Muscle layer of colon (tissue), 2 donors: Measurements from ENCODE around the gene NUP88.

ENCODE experiments used
- H3K27ac ChIP-seq: one replicate; pipeline ENCODE4 v1.7.0; 2013; ENCODE audit warnings: low read depth, mild to moderate bottlenecking, low read length, moderate library complexity
- H3K27me3 ChIP-seq, 2 donors: one replicate each; pipeline ENCODE4 v1.7.0; 2013; ENCODE audit warnings: low read length in 2 of 2, mild to moderate bottlenecking in 2 of 2; ENCODE audit not compliant: insufficient read depth in 2 of 2, control insufficient read depth in 1 of 2
- H3K36me3 ChIP-seq: one replicate; pipeline ENCODE4 v1.7.0; 2013; ENCODE audit warnings: mild to moderate bottlenecking, low read length; ENCODE audit not compliant: insufficient read depth
- H3K4me1 ChIP-seq: one replicate; pipeline ENCODE4 v1.7.0; 2013; ENCODE audit warnings: mild to moderate bottlenecking, low read length; ENCODE audit not compliant: insufficient read depth
- H3K4me3 ChIP-seq, 2 donors: one replicate each; pipeline ENCODE4 v1.7.0; 2013; ENCODE audit warnings: low read length in 2 of 2, low read depth in 1 of 2, mild to moderate bottlenecking in 1 of 2, moderate library complexity in 1 of 2
- H3K9ac ChIP-seq: one replicate; pipeline ENCODE4 v1.7.0; 2013; ENCODE audit warnings: low read length
- H3K9me3 ChIP-seq: one replicate; pipeline ENCODE4 v1.7.0; 2013; ENCODE audit warnings: mild to moderate bottlenecking, low read length
- donor health status: abdominal sarcoma.
- donor health status: Adenocarcinoma of cecum.

The NUP88 gene

DNA sequence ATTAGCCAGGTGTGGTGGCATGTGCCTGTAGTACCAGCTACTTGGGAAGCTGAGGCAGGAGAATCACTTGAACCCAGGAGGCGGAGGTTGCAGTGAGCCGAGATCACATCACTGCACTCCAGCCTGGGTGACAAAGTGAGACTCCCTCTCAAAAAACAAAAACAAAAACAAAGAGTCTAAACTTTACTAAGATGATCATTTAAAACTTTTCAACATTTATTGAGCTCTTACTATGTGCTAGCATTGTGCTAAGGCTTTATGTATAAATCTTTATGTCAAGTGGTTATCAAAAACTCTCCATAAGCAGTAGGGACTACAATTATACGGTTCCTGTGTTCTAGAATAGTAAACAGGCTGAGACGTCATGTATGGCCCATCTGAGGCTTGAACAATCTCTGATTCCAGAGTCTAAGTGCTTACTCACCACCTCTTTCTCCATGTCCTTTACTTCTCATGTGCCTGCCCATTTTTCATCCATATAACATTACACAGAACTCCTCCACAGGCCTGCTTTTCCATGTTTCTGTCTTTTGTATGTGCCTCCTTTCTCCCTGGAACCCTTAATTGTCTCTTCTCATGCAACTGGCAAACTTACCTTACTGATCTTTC, 66.7 kb downstream of the NUP88 start:
- Histone ChIP-seq H3K36me3 (peaks cover 29% of the 10 kb centered on the region), H3K9ac (no peak overlapping the region), H3K9me3 (no peaks in the 10 kb centered on the region), H3K27me3 (no peaks in the 10 kb centered on the region), H3K4me1 (no peaks in the 10 kb centered on the region), H3K27ac (no peak overlapping the region), H3K4me3 (no peak overlapping the region)

DNA sequence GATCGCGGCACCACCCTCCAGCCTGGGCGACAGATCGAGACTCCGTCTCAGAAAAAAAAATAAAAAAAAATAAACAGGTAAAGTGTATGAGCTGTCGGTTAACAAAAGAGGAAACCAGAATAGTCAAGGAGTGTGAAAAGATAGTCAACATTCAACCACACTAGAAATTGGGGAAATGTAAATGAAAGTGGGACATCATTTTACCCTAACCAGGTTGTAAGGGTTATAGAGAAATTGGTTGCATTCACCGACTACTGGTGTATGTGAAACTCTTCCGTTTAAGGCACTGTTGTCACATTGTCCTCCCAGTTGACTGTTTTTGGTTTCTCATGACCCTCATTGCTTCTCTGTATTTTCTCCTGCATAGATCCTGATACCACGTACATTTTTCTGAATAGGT, 74.5 kb downstream of the NUP88 start:
- Histone ChIP-seq H3K27me3 (no peaks in the 10 kb centered on the region), H3K4me3 (no peak overlapping the region), H3K36me3 (peaks cover 17% of the 10 kb centered on the region), H3K4me1 (no peaks in the 10 kb centered on the region), H3K27ac (no peak overlapping the region), H3K9me3 (no peaks in the 10 kb centered on the region), H3K9ac (no peak overlapping the region)
